ENCODE measurements around the gene ARMC7. TPM values are rescaled to one million over a fixed set of nuclear protein-coding genes. Genes with fewer than 3 reads are reported as not detected.
"Not testable (repeated sequence)": the region's sequence is repeated elsewhere in the genome, so short reads cannot be mapped to it uniquely, and the experiment has no call there.

The ARMC7 gene
- total RNA-seq, 3 donors from 2014 or later (not counting 1 experiment from before 2014, with no cell fraction given) = 9.3 to 18.6 (median 11.3) TPM

DNA sequence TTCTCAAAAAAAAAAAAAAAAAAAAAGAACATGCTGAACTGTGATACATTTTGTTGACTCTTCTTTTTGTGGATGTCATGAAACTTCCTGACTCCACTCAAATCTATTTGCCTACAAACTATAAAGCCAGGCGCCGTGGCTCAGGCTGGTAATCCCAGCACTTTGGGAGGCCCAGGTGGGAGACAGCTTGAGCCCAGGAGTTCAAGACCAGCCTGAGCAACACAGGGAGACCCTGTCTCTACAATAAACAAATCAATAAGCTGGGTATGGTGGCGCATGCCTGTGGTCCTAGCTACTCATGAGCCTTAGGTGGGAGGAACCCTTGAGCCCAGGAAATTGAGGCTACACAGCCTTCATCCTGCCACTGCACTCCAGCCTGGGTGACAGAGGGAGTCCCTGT is 23.2 kb downstream of the ARMC7 start:
- Histone ChIP-seq H3K4me1 (ENCODE audit: control insufficient read depth, insufficient read depth, low read length) (peaks cover 21% of the 10 kb centered on the region), H3K27ac (ENCODE audit: low read length) (no peak overlapping the region), H3K4me3 (ENCODE audit: low read length) (no peak overlapping the region), H3K9me3 (ENCODE audit: control insufficient read depth, insufficient read depth, low read length) (no peaks in the 10 kb centered on the region), H3K27me3 (ENCODE audit: control insufficient read depth, insufficient read depth, low read length) (no peaks in the 10 kb centered on the region), H3K36me3 (ENCODE audit: control insufficient read depth, insufficient read depth, low read length) (peaks cover 9% of the 10 kb centered on the region)
- ATAC-seq (no peak), DNase-seq (no peak)
- Mint-ChIP-seq H3K27ac (no peak overlapping the region), H3K4me1 (peaks cover 7 to 18% of the 10 kb centered on the region in 2 donors), H3K36me3 (no peaks in the 10 kb centered on the region), H3K27me3 (ENCODE audit: low read depth in 2 of 2) (no peaks in the 10 kb centered on the region), H3K9me3 (no peaks in the 10 kb centered on the region), H3K4me3 (no peak overlapping the region)
- intact Hi-C loops (cut with micrococcal nuclease) = loop anchor here (5.0 kb wide), 1 partner anchor 39 kb away; no protein-coding TSS in a partner anchor
- WGBS (ENCODE audit: insufficient coverage) = 100% methylated on average over 3 of the region's 3 CpGs
- no peak for TF ChIP-seq CTCF (IDR thresholded peaks at IDR 0.05)

GRCh38 chr17:75133607-75134347 is 24.0 kb downstream of the ARMC7 start:
- not testable (repeated sequence) for H3K27ac ChIP-seq (ENCODE audit: low read length); DNase-seq; H3K36me3 ChIP-seq (ENCODE audit: control insufficient read depth, insufficient read depth, low read length); H3K4me3 Mint-ChIP-seq; H3K9me3 ChIP-seq (ENCODE audit: control insufficient read depth, insufficient read depth, low read length); ATAC-seq; H3K27me3 Mint-ChIP-seq (ENCODE audit: low read depth in 2 of 2); H3K36me3 Mint-ChIP-seq; H3K4me3 ChIP-seq (ENCODE audit: low read length); H3K27ac Mint-ChIP-seq; H3K27me3 ChIP-seq (ENCODE audit: control insufficient read depth, insufficient read depth, low read length); H3K9me3 Mint-ChIP-seq
- intact Hi-C loops (cut with micrococcal nuclease) = loop anchor here (5.0 kb wide), 1 partner anchor 39 kb away; no protein-coding TSS in a partner anchor
- H3K4me1 ChIP-seq (ENCODE audit: control insufficient read depth, insufficient read depth, low read length) = peaks cover 21% of the 10 kb centered on the region
- peaks cover 7 to 18% of the 10 kb centered on the region in 2 donors for H3K4me1 Mint-ChIP-seq
- WGBS (ENCODE audit: insufficient coverage) = 96% methylated on average over 14 of the region's 14 CpGs

DNA sequence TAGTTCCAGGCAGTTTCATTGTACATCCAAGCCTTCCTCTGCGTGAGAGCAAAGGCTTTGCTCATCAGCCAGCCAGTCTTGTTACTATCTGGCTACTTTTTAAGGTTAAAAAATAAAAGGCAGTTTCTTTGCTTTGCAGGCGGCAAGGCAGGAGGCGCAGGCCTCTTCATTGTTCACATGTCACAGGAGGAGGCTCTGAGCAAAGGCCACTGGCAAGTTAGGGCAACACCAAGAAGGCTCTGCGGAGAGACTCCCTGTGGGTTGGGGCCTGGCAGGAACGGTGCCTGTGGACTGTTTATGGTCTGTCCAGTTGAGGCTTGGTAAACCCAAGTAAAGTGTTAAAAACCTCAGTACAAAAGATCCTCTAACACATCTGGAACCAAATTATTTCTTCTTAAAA is 25.7 kb downstream of the ARMC7 start:
- Mint-ChIP-seq H3K9me3 (no peaks in the 10 kb centered on the region), H3K27me3 (ENCODE audit: low read depth in 2 of 2) (no peaks in the 10 kb centered on the region), H3K4me1 (peaks cover 6 to 12% of the 10 kb centered on the region in 2 donors), H3K27ac (no peak overlapping the region), H3K4me3 (no peak overlapping the region), H3K36me3 (no peaks in the 10 kb centered on the region)
- ATAC-seq (no peak), DNase-seq (no peak)
- no peak overlapping the region for H3K4me3 ChIP-seq (ENCODE audit: low read length)
- H3K36me3 ChIP-seq (ENCODE audit: control insufficient read depth, insufficient read depth, low read length) = peaks cover 5% of the 10 kb centered on the region
- H3K27ac ChIP-seq (ENCODE audit: low read length) = no peak overlapping the region
- H3K4me1 ChIP-seq (ENCODE audit: control insufficient read depth, insufficient read depth, low read length) = peaks cover 17% of the 10 kb centered on the region
- no peaks in the 10 kb centered on the region for H3K27me3 ChIP-seq (ENCODE audit: control insufficient read depth, insufficient read depth, low read length)
- TF ChIP-seq CTCF (IDR thresholded peaks at IDR 0.05) = no peak
- intact Hi-C loops (cut with micrococcal nuclease) = no loop called here
- 86% methylated on average over 5 of the region's 5 CpGs for WGBS (ENCODE audit: insufficient coverage)
- H3K9me3 ChIP-seq (ENCODE audit: control insufficient read depth, insufficient read depth, low read length) = no peaks in the 10 kb centered on the region

- Histone ChIP-seq H3K36me3 (ENCODE audit: control insufficient read depth, insufficient read depth, low read length) (peaks cover 5% of the 10 kb centered on the region), H3K4me3 (ENCODE audit: low read length) (no peak overlapping the region), H3K27me3 (ENCODE audit: control insufficient read depth, insufficient read depth, low read length) (no peaks in the 10 kb centered on the region), H3K4me1 (ENCODE audit: control insufficient read depth, insufficient read depth, low read length) (peaks cover 17% of the 10 kb centered on the region), H3K27ac (ENCODE audit: low read length) (no peak overlapping the region), H3K9me3 (ENCODE audit: control insufficient read depth, insufficient read depth, low read length) (no peaks in the 10 kb centered on the region)
- DNase-seq = no peak
- Mint-ChIP-seq H3K4me1 (peaks cover 7 to 12% of the 10 kb centered on the region in 2 donors), H3K4me3 (no peak overlapping the region), H3K27me3 (ENCODE audit: low read depth in 2 of 2) (no peaks in the 10 kb centered on the region), H3K27ac (no peak overlapping the region), H3K36me3 (no peaks in the 10 kb centered on the region), H3K9me3 (no peaks in the 10 kb centered on the region)
- 94% methylated on average over 8 of the region's 8 CpGs for WGBS (ENCODE audit: insufficient coverage)
- intact Hi-C loops (cut with micrococcal nuclease) = no loop called here
- ATAC-seq = no peak
- TF ChIP-seq CTCF (IDR thresholded peaks at IDR 0.05) = no peak
Observed at GRCh38 chr17:75135946-75136345, 26.2 kb downstream of the ARMC7 start.

GRCh38 chr17:75137762-75138161 is 28.0 kb downstream of the ARMC7 start:
- H3K4me3 Mint-ChIP-seq; DNase-seq; H3K27ac ChIP-seq (ENCODE audit: low read length); H3K36me3 ChIP-seq (ENCODE audit: control insufficient read depth, insufficient read depth, low read length); H3K9me3 Mint-ChIP-seq; H3K4me3 ChIP-seq (ENCODE audit: low read length); H3K27ac Mint-ChIP-seq; H3K9me3 ChIP-seq (ENCODE audit: control insufficient read depth, insufficient read depth, low read length); H3K36me3 Mint-ChIP-seq; ATAC-seq; H3K27me3 ChIP-seq (ENCODE audit: control insufficient read depth, insufficient read depth, low read length); H3K27me3 Mint-ChIP-seq (ENCODE audit: low read depth in 2 of 2); intact Hi-C loops (cut with micrococcal nuclease): not testable (repeated sequence)
- H3K4me1 Mint-ChIP-seq = peaks cover 12 to 17% of the 10 kb centered on the region in 2 donors
- WGBS (ENCODE audit: insufficient coverage) = 100% methylated on average over 9 of the region's 9 CpGs
- H3K4me1 ChIP-seq (ENCODE audit: control insufficient read depth, insufficient read depth, low read length) = peaks cover 17% of the 10 kb centered on the region
